ENCODE data around the gene SGMS1.

DNA sequence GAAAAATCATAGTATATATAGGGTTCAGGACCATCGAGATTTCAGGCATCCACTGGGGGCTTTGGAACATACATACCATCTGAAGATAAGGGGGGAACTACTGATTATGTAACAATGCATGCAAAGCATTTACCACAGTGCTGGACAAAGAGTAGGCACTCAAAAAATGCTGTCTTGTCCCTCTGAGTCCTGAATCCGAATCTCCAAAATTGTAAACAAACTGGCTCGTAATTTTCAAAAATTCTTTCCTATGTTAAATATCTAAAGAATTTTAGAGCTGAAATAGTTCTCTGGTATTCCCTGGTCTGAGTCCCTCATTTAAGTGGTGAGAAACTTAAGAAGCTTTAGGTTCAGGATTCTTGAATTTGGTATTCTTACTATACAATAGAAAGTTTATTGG, 204.7 kb downstream of the SGMS1 start:
- TF ChIP-seq SMC3 (conservative IDR thresholded peaks at IDR 0.05; ENCODE audit: poor library complexity) (no peak), MXI1 (conservative IDR thresholded peaks at IDR 0.05; ENCODE audit: poor library complexity, severe bottlenecking) (no peak), EZH2 (IDR thresholded peaks at IDR 0.05; ENCODE audit: borderline replicate concordance, insufficient read depth, low read length, poor library complexity, severe bottlenecking) (no peak)
- TF ChIP-seq, protein P1, sequence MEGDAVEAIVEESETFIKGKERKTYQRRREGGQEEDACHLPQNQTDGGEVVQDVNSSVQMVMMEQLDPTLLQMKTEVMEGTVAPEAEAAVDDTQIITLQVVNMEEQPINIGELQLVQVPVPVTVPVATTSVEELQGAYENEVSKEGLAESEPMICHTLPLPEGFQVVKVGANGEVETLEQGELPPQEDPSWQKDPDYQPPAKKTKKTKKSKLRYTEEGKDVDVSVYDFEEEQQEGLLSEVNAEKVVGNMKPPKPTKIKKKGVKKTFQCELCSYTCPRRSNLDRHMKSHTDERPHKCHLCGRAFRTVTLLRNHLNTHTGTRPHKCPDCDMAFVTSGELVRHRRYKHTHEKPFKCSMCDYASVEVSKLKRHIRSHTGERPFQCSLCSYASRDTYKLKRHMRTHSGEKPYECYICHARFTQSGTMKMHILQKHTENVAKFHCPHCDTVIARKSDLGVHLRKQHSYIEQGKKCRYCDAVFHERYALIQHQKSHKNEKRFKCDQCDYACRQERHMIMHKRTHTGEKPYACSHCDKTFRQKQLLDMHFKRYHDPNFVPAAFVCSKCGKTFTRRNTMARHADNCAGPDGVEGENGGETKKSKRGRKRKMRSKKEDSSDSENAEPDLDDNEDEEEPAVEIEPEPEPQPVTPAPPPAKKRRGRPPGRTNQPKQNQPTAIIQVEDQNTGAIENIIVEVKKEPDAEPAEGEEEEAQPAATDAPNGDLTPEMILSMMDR (IDR thresholded peaks at IDR 0.05; ENCODE audit: poor library complexity, severe bottlenecking) = no peak
- TF ChIP-seq, protein P2, sequence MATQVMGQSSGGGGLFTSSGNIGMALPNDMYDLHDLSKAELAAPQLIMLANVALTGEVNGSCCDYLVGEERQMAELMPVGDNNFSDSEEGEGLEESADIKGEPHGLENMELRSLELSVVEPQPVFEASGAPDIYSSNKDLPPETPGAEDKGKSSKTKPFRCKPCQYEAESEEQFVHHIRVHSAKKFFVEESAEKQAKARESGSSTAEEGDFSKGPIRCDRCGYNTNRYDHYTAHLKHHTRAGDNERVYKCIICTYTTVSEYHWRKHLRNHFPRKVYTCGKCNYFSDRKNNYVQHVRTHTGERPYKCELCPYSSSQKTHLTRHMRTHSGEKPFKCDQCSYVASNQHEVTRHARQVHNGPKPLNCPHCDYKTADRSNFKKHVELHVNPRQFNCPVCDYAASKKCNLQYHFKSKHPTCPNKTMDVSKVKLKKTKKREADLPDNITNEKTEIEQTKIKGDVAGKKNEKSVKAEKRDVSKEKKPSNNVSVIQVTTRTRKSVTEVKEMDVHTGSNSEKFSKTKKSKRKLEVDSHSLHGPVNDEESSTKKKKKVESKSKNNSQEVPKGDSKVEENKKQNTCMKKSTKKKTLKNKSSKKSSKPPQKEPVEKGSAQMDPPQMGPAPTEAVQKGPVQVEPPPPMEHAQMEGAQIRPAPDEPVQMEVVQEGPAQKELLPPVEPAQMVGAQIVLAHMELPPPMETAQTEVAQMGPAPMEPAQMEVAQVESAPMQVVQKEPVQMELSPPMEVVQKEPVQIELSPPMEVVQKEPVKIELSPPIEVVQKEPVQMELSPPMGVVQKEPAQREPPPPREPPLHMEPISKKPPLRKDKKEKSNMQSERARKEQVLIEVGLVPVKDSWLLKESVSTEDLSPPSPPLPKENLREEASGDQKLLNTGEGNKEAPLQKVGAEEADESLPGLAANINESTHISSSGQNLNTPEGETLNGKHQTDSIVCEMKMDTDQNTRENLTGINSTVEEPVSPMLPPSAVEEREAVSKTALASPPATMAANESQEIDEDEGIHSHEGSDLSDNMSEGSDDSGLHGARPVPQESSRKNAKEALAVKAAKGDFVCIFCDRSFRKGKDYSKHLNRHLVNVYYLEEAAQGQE (IDR thresholded peaks at IDR 0.05; ENCODE audit: borderline replicate concordance) = no peak

Data from neural cell (in vitro differentiated cells).